DOHH2 (cell line): ENCODE data around the gene TMEM147.

Source experiments
- H3F3A ChIP-seq: fragments of 200-600 bp; sonication (generic), shearing (Covaris generic); 2 replicates; pipeline ENCODE4 v1.6.0; 2016; ENCODE audit warnings: antibody characterized with exemption, mild to moderate bottlenecking; ENCODE audit not compliant: control insufficient read depth, insufficient read depth
- H3K27ac ChIP-seq: fragments of 200-600 bp; sonication (generic); 2 replicates; pipeline ENCODE4 v1.5.1; 2014; ENCODE audit warnings: low read depth, mild to moderate bottlenecking, low read length, moderate library complexity
- H3K27me3 ChIP-seq: fragments of 200-600 bp; sonication (generic); 2 replicates; pipeline ENCODE4 v1.6.1; 2014; ENCODE audit warnings: mild to moderate bottlenecking, low read length, mixed read lengths; ENCODE audit not compliant: control insufficient read depth
- H3K36me3 ChIP-seq: fragments of 200-600 bp; sonication (generic); 2 replicates; pipeline ENCODE4 v1.6.1; 2014; ENCODE audit warnings: mild to moderate bottlenecking, low read length, moderate library complexity, mixed read lengths; ENCODE audit not compliant: control insufficient read depth
- H3K4me1 ChIP-seq: fragments of 200-600 bp; sonication (generic); 2 replicates; pipeline ENCODE4 v1.6.1; 2014; ENCODE audit warnings: mild to moderate bottlenecking, low read length, mixed read lengths; ENCODE audit not compliant: control insufficient read depth
- H3K4me2 ChIP-seq: fragments of 200-600 bp; sonication (generic); 2 replicates; pipeline ENCODE4 v1.6.0; 2014; ENCODE audit warnings: mild to moderate bottlenecking, low read length, moderate library complexity
- H3K4me3 ChIP-seq: fragments of 200-600 bp; sonication (generic); 2 replicates; pipeline ENCODE4 v1.5.1; 2014; ENCODE audit warnings: mild to moderate bottlenecking, low read length, mixed read lengths
- H3K79me2 ChIP-seq: fragments of 200-600 bp; sonication (generic); 2 replicates; pipeline ENCODE4 v1.6.1; 2014; ENCODE audit warnings: mild to moderate bottlenecking, low read length, mixed read lengths; ENCODE audit not compliant: control insufficient read depth
- H3K9me2 ChIP-seq: fragments of 200-600 bp; sonication (generic); replicated peaks from 2 replicates; pipeline ENCODE4 v1.6.1; 2014; ENCODE audit warnings: mild to moderate bottlenecking, low read length, mixed read lengths; ENCODE audit not compliant: control insufficient read depth
- H3K9me3 ChIP-seq: fragments of 200-600 bp; sonication (generic); 2 replicates; pipeline ENCODE4 v1.6.1; 2014; ENCODE audit warnings: antibody characterized with exemption, low read length, mixed read lengths; ENCODE audit not compliant: control insufficient read depth, insufficient read depth
- H4K20me1 ChIP-seq: fragments of 200-600 bp; sonication (generic); 2 replicates; pipeline ENCODE4 v1.6.0; 2014; ENCODE audit warnings: low read depth, mild to moderate bottlenecking, antibody characterized with exemption, low read length, moderate library complexity; ENCODE audit not compliant: control insufficient read depth, insufficient read depth
- CTCF ChIP-seq: fragments of 200-600 bp; sonication (generic); IDR thresholded peaks from one replicate; pipeline ENCODE4 v1.5.1; 2014; ENCODE audit warnings: antibody characterized with exemption, mild to moderate bottlenecking, low read depth, low read length; ENCODE audit not compliant: poor library complexity, severe bottlenecking
- EZH2phosphoT487 ChIP-seq: fragments of 200-600 bp; sonication (generic); IDR thresholded peaks from 2 replicates; pipeline ENCODE4 v1.6.1; 2017; ENCODE audit warnings: borderline replicate concordance, mild to moderate bottlenecking, antibody characterized with exemption, low read length, moderate library complexity, mixed read lengths

Gene TMEM147

GRCh38 chr19:35510626-35510964 lies 34.8 kb upstream of the TMEM147 start:
- Histone ChIP-seq H3K79me2 (peaks cover 10% of the 10 kb centered on the region), H3K9me3 (no peaks in the 10 kb centered on the region), H3K27ac (no peak overlapping the region), H3F3A (no peaks in the 10 kb centered on the region), H3K36me3 (no peaks in the 10 kb centered on the region), H4K20me1 (no peaks in the 10 kb centered on the region), H3K4me3 (peak overlapping the region; percentile 75; the same call in 1 of the 2 replicates), H3K4me2 (peak overlapping the region; percentile 54; the same call in 1 of the 2 replicates), H3K4me1 (peaks cover 27% of the 10 kb centered on the region), H3K27me3 (peaks cover 40% of the 10 kb centered on the region), H3K9me2 (no peaks in the 10 kb centered on the region)
- no peak for TF ChIP-seq EZH2phosphoT487
- peak; percentile 13 for TF ChIP-seq CTCF

GRCh38 chr19:35511337-35511736 lies 34.1 kb upstream of the TMEM147 start:
- peaks cover 37% of the 10 kb centered on the region for H3K27me3 ChIP-seq
- no peak overlapping the region for H3K4me3 ChIP-seq
- H3K79me2 ChIP-seq = peaks cover 10% of the 10 kb centered on the region
- peaks cover 26% of the 10 kb centered on the region for H3K4me1 ChIP-seq
- H3K36me3 ChIP-seq = no peaks in the 10 kb centered on the region
- no peaks in the 10 kb centered on the region for H4K20me1 ChIP-seq
- no peaks in the 10 kb centered on the region for H3K9me3 ChIP-seq
- TF ChIP-seq CTCF (no peak), EZH2phosphoT487 (no peak)
- H3K27ac ChIP-seq = no peak overlapping the region
- H3K4me2 ChIP-seq = no peak overlapping the region
- H3F3A ChIP-seq = no peaks in the 10 kb centered on the region
- H3K9me2 ChIP-seq = no peaks in the 10 kb centered on the region

DNA sequence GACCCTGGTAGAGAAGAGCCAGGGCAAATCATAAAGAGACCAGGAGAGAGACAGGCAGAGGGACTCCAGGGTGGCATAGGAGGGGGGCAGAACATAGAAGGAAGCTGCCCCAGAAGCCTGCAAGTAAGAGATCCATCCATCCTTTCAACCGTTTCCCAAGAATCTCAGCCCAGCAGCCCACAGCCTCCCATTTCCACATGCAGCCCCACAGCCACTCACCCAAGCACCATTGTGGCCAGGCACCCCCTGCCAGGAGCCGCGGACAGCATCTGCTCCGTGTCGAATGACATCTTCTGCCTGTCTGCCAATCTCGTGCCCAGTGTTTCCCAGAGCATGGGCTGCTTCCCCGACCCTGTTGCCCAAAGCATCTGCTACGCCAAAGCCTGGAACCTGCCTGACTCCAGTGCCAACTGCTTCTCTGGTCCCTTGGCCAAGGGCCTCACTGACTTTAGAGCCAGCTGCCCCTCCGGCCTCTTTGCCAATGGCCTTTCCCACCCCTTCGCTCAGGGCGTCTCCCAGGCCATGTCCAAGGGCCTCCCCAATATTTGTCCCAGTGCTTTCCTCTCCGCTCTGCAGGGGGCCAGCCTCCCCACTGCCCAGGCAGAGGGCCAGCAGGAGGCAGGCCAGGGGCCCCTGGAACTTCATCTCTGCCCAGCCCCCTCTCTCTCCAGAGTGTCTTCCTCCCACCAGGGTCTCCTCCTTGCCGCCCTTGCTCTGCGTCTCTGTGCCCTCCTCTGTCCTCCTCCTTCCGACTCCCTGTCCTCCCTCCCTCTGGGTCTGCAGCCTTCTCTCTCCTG lies 32.4 kb upstream of the TMEM147 start:
- Histone ChIP-seq H3K4me1 (peaks cover 14% of the 10 kb centered on the region), H3K27me3 (peaks cover 27% of the 10 kb centered on the region), H3K9me2 (no peaks in the 10 kb centered on the region), H3K4me2 (no peak overlapping the region), H3K79me2 (peaks cover 10% of the 10 kb centered on the region), H4K20me1 (no peaks in the 10 kb centered on the region), H3K36me3 (no peaks in the 10 kb centered on the region), H3K4me3 (no peak overlapping the region), H3K9me3 (no peaks in the 10 kb centered on the region), H3F3A (no peaks in the 10 kb centered on the region), H3K27ac (no peak overlapping the region)
- TF ChIP-seq CTCF (no peak), EZH2phosphoT487 (no peak)
